ENCODE data around the gene CACNA1H. TPM values are rescaled to one million over a fixed set of nuclear protein-coding genes. Genes with fewer than 3 reads are reported as not detected.

The CACNA1H gene
- total RNA-seq, 1 donor from 2014 or later: 9.5 TPM

- Histone ChIP-seq H3K9ac (no peak overlapping the region), H3K79me2 (ENCODE audit: low read depth) (no peaks in the 10 kb centered on the region), H2AFZ (replicated peaks) (no peak overlapping the region), H4K20me1 (ENCODE audit: low read depth) (no peaks in the 10 kb centered on the region), H3K27me3 (no peaks in the 10 kb centered on the region), H3K27ac (no peak overlapping the region), H3K9me3 (ENCODE audit: low read depth) (no peaks in the 10 kb centered on the region), H3F3A (ENCODE audit: low read depth) (no peaks in the 10 kb centered on the region), H3K4me3 (no peak overlapping the region), H3K4me1 (peaks cover 24% of the 10 kb centered on the region), H3K4me2 (no peak overlapping the region), H3K36me3 (no peaks in the 10 kb centered on the region)
- H3K27ac Mint-ChIP-seq: peak overlapping the region; percentile 63
- H3K4me1 Mint-ChIP-seq: peaks cover 9% of the 10 kb centered on the region
- H3K36me3 Mint-ChIP-seq: no peaks in the 10 kb centered on the region
- DNase-seq (ENCODE audit: low spot score): no peak
- peaks cover 2% of the 10 kb centered on the region for H3K27me3 Mint-ChIP-seq (ENCODE audit: insufficient read depth, low read depth)
- H3K9me3 Mint-ChIP-seq: no peaks in the 10 kb centered on the region
- H3K4me3 Mint-ChIP-seq: no peak overlapping the region
- TF ChIP-seq EZH2 (IDR thresholded peaks at IDR 0.05) (no peak), EZH2phosphoT487 (IDR thresholded peaks at IDR 0.05) (no peak)
- TF ChIP-seq, protein P1, sequence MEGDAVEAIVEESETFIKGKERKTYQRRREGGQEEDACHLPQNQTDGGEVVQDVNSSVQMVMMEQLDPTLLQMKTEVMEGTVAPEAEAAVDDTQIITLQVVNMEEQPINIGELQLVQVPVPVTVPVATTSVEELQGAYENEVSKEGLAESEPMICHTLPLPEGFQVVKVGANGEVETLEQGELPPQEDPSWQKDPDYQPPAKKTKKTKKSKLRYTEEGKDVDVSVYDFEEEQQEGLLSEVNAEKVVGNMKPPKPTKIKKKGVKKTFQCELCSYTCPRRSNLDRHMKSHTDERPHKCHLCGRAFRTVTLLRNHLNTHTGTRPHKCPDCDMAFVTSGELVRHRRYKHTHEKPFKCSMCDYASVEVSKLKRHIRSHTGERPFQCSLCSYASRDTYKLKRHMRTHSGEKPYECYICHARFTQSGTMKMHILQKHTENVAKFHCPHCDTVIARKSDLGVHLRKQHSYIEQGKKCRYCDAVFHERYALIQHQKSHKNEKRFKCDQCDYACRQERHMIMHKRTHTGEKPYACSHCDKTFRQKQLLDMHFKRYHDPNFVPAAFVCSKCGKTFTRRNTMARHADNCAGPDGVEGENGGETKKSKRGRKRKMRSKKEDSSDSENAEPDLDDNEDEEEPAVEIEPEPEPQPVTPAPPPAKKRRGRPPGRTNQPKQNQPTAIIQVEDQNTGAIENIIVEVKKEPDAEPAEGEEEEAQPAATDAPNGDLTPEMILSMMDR (IDR thresholded peaks at IDR 0.05): no peak
Observed at GRCh38 chr16:1121601-1122397, 31.1 kb upstream of the CACNA1H start.

- H3F3A ChIP-seq (ENCODE audit: low read depth): no peaks in the 10 kb centered on the region
- Mint-ChIP-seq H3K4me1 (peaks cover 9% of the 10 kb centered on the region), H3K27me3 (ENCODE audit: insufficient read depth, low read depth) (peaks cover 2% of the 10 kb centered on the region), H3K27ac (peak overlapping the region; percentile 63), H3K4me3 (no peak overlapping the region), H3K36me3 (no peaks in the 10 kb centered on the region), H3K9me3 (no peaks in the 10 kb centered on the region)
- no peak overlapping the region for H3K27ac ChIP-seq
- no peak overlapping the region for H3K4me2 ChIP-seq
- no peaks in the 10 kb centered on the region for H3K9me3 ChIP-seq (ENCODE audit: low read depth)
- peaks cover 24% of the 10 kb centered on the region for H3K4me1 ChIP-seq
- no peaks in the 10 kb centered on the region for H3K27me3 ChIP-seq
- H4K20me1 ChIP-seq (ENCODE audit: low read depth): no peaks in the 10 kb centered on the region
- no peaks in the 10 kb centered on the region for H3K36me3 ChIP-seq
- no peak overlapping the region for H3K4me3 ChIP-seq
- no peak overlapping the region for H3K9ac ChIP-seq
- H2AFZ ChIP-seq (replicated peaks): no peak overlapping the region
- DNase-seq (ENCODE audit: low spot score): no peak
- no peaks in the 10 kb centered on the region for H3K79me2 ChIP-seq (ENCODE audit: low read depth)
- TF ChIP-seq EZH2 (IDR thresholded peaks at IDR 0.05) (no peak), EZH2phosphoT487 (IDR thresholded peaks at IDR 0.05) (no peak)
- TF ChIP-seq, protein P1 (IDR thresholded peaks at IDR 0.05): no peak
Observed at GRCh38 chr16:1122398-1122765, 30.5 kb upstream of the CACNA1H start.

- no peaks in the 10 kb centered on the region for H3K9me3 ChIP-seq (ENCODE audit: low read depth)
- no peak for TF ChIP-seq EZH2 (IDR thresholded peaks at IDR 0.05)
- TF ChIP-seq, protein P1 (IDR thresholded peaks at IDR 0.05): no peak
- no peak for TF ChIP-seq EZH2phosphoT487 (IDR thresholded peaks at IDR 0.05)
- no peak overlapping the region for H3K9ac ChIP-seq
- Mint-ChIP-seq H3K4me1 (peaks cover 9% of the 10 kb centered on the region), H3K36me3 (no peaks in the 10 kb centered on the region), H3K27ac (no peak overlapping the region), H3K27me3 (ENCODE audit: insufficient read depth, low read depth) (peaks cover 4% of the 10 kb centered on the region), H3K9me3 (no peaks in the 10 kb centered on the region), H3K4me3 (no peak overlapping the region)
- H3K27me3 ChIP-seq: no peaks in the 10 kb centered on the region
- H3K79me2 ChIP-seq (ENCODE audit: low read depth): no peaks in the 10 kb centered on the region
- peaks cover 24% of the 10 kb centered on the region for H3K4me1 ChIP-seq
- no peaks in the 10 kb centered on the region for H4K20me1 ChIP-seq (ENCODE audit: low read depth)
- H2AFZ ChIP-seq (replicated peaks): no peak overlapping the region
- no peaks in the 10 kb centered on the region for H3F3A ChIP-seq (ENCODE audit: low read depth)
- no peak overlapping the region for H3K27ac ChIP-seq
- no peak for DNase-seq (ENCODE audit: low spot score)
- no peak overlapping the region for H3K4me3 ChIP-seq
- no peak overlapping the region for H3K4me2 ChIP-seq
- no peaks in the 10 kb centered on the region for H3K36me3 ChIP-seq
Observed at GRCh38 chr16:1123525-1124230, 29.2 kb upstream of the CACNA1H start.
